Activated CD4-positive, alpha-beta T cell treated with anti-CD3 and anti-CD28 coated beads, Interleukin-2, Interleukin-6, amounts not matched to agents 100 ng/mL and 50 ng/mL, durations not matched to agents 16 hours and 8 hours (primary cell): ENCODE measurements around the gene TRAPPC6A.

Source experiments
- DNase-seq: peaks from one replicate; pipeline ENCODE4 v3.0.0-alpha.2; 2020

The TRAPPC6A gene

GRCh38 chr19:45145270-45146189 lies 32.5 kb downstream of the TRAPPC6A start:
- DNase-seq, result no peak

- DNase-seq, result no peak
These were observed 33.4 kb downstream of the TRAPPC6A start for GRCh38 chr19:45144431-45145269.

GRCh38 chr19:45142726-45143110 lies 35.3 kb downstream of the TRAPPC6A start:
- DNase-seq, result no peak

- DNase-seq, result no peak
These were observed 35.9 kb downstream of the TRAPPC6A start for GRCh38 chr19:45142016-45142725.

- no peak for DNase-seq
These were observed 36.7 kb downstream of the TRAPPC6A start for GRCh38 chr19:45141203-45141900.

GRCh38 chr19:45140533-45140932 lies 37.5 kb downstream of the TRAPPC6A start:
- no peak for DNase-seq

- no peak for DNase-seq
These were observed 37.9 kb downstream of the TRAPPC6A start for GRCh38 chr19:45140144-45140503.

- no peak for DNase-seq
These were observed 38.5 kb downstream of the TRAPPC6A start for GRCh38 chr19:45139286-45140143.

- no peak for DNase-seq
These were observed 39.7 kb downstream of the TRAPPC6A start for GRCh38 chr19:45138303-45138751.

- no peak for DNase-seq
These were observed 40.8 kb downstream of the TRAPPC6A start for GRCh38 chr19:45137179-45137761.

- DNase-seq, result no peak
These were observed 41.4 kb downstream of the TRAPPC6A start for GRCh38 chr19:45136507-45137178.

- DNase-seq, result no peak
These were observed 42.7 kb downstream of the TRAPPC6A start for GRCh38 chr19:45135176-45135885.

- DNase-seq, result no peak
These were observed 44.4 kb downstream of the TRAPPC6A start for GRCh38 chr19:45133661-45134060.

- DNase-seq, result no peak
These were observed 47.0 kb downstream of the TRAPPC6A start for GRCh38 chr19:45130888-45131615.

GRCh38 chr19:45130236-45130635 lies 47.8 kb downstream of the TRAPPC6A start:
- DNase-seq, result no peak

GRCh38 chr19:45128806-45129205 lies 49.2 kb downstream of the TRAPPC6A start:
- no peak for DNase-seq

GRCh38 chr19:45128146-45128545 lies 49.9 kb downstream of the TRAPPC6A start:
- DNase-seq, result no peak

GRCh38 chr19:45126654-45127053 lies 51.4 kb downstream of the TRAPPC6A start:
- DNase-seq, result no peak

GRCh38 chr19:45125975-45126493 lies 52.0 kb downstream of the TRAPPC6A start:
- DNase-seq, result peak; percentile 80
